Measurements from ENCODE around the gene RBM26. TPM values are rescaled to one million over a fixed set of nuclear protein-coding genes. Genes with fewer than 3 reads are reported as not detected.
A peak's percentile ranks its signal among the peaks of the same experiment; 100 is the strongest.

The RBM26 gene
- total RNA-seq, 1 donor from 2014 or later, result 24.0 TPM

GRCh38 chr13:79423801-79424642 lies 18.0 kb upstream of the RBM26 start:
- peak; percentile 23 for DNase-seq (ENCODE audit: low read depth)
- peak; percentile 68 for TF ChIP-seq CTCF (conservative IDR thresholded peaks at IDR 0.05; ENCODE audit: low read depth, low read length)
- H3K4me3 ChIP-seq (ENCODE audit: low read depth, low read length), result no peak overlapping the region

DNA sequence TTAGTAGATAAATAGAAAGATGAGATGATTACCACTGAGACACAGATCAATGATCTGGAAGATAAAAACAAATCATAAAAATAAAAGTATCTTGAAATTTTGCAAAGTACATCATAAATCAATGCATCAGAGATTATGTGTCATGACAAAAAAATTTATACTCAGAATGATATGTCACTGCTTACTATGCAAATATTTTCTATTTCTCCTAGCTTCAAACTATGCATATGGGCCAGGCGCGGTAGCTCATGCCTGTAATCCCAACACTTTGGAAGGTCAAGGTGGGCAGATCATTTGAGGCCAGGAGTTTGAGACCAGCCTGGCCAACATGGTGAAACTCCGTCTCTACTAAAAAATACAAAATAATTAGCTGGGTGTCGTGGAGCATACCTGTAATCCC lies 17.3 kb upstream of the RBM26 start:
- no peak overlapping the region for H3K4me3 ChIP-seq (ENCODE audit: low read depth, low read length)
- TF ChIP-seq CTCF (conservative IDR thresholded peaks at IDR 0.05; ENCODE audit: low read depth, low read length), result no peak
- DNase-seq (ENCODE audit: low read depth), result no peak

- DNase-seq (ENCODE audit: low read depth), result no peak
- no peak for TF ChIP-seq CTCF (conservative IDR thresholded peaks at IDR 0.05; ENCODE audit: low read depth, low read length)
- no peak overlapping the region for H3K4me3 ChIP-seq (ENCODE audit: low read depth, low read length)
These were observed 13.3 kb upstream of the RBM26 start for GRCh38 chr13:79419365-79419764.

- H3K4me3 ChIP-seq (ENCODE audit: low read depth, low read length), result no peak overlapping the region
- no peak for TF ChIP-seq CTCF (conservative IDR thresholded peaks at IDR 0.05; ENCODE audit: low read depth, low read length)
- no peak for DNase-seq (ENCODE audit: low read depth)
These were observed 11.7 kb upstream of the RBM26 start for GRCh38 chr13:79417741-79418140.

DNA sequence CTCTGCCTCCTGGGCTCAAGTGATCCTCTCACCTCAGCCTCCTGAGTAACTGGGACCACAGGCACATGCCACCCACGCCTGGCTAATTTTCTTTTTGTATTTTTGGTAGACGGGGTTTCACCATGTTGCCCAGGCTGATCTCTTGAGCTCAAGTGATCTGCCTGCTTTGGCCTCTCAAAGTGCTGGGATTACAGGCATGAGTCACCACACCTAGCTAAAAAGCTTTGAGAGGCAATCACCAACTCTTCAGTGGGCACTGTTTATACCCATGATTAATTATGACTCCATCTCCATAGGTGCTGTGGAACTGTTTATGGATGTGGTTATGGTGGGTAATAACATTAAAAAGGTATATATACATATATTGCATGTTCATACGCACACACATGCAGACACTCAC lies 7.5 kb upstream of the RBM26 start:
- no peak for DNase-seq (ENCODE audit: low read depth)
- no peak for TF ChIP-seq CTCF (conservative IDR thresholded peaks at IDR 0.05; ENCODE audit: low read depth, low read length)
- no peak overlapping the region for H3K4me3 ChIP-seq (ENCODE audit: low read depth, low read length)

DNA sequence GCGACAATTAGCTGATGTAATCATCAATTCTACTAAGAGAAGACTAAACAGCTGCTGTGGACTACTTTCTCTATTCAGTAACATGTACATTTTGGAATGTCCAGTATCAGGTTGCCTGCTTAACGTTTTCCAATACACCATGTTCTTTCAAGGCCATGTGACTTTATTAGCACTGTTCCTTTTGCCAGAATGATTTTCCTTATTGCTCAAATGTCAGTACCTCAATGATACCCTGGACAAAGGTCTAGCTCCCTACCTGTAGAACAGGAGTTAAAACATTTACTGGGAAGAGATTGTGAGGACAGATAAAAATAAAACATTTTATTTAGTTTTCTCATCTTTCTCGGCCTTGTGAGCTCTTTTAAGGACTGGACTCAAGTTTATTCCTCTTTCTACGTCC lies 3.8 kb upstream of the RBM26 start:
- DNase-seq (ENCODE audit: low read depth), result no peak
- H3K4me3 ChIP-seq (ENCODE audit: low read depth, low read length), result no peak overlapping the region
- no peak for TF ChIP-seq CTCF (conservative IDR thresholded peaks at IDR 0.05; ENCODE audit: low read depth, low read length)
